ENCODE data around the gene SUSD3. TPM values are rescaled to one million over a fixed set of nuclear protein-coding genes. Genes with fewer than 3 reads are reported as not detected.

Gene SUSD3
- total and polyA plus RNA-seq, 2 of the 4 experiments (the other 2 are of a cell fraction), result 0.54 to 1.5 TPM

- Histone ChIP-seq H3K9me3 (ENCODE audit: control insufficient read depth, insufficient read depth, low read length) (no peaks in the 10 kb centered on the region), H3K27me3 (ENCODE audit: control insufficient read depth, insufficient read depth, low read length) (no peaks in the 10 kb centered on the region), H3K4ac (ENCODE audit: low read depth, low read length) (no peak overlapping the region), H2AK5ac (ENCODE audit: low read depth, low read length) (0 out of 2 replicates have a peak overlapping the region, but pooled peaks have one; percentile 14), H4K91ac (ENCODE audit: insufficient read depth, low read depth, low read length) (no peak overlapping the region), H3K27ac (ENCODE audit: insufficient read depth, low read length) (no peak overlapping the region), H3K9me1 (ENCODE audit: insufficient read depth, low read length) (no peaks in the 10 kb centered on the region; the same call in 1 of the 2 replicates), H3K4me2 (ENCODE audit: low read depth, low read length) (no peak overlapping the region), H2BK15ac (ENCODE audit: low read depth, low read length) (no peak overlapping the region), H3K9ac (ENCODE audit: low read depth, low read length) (no peak overlapping the region), H3K36me3 (ENCODE audit: control insufficient read depth, insufficient read depth, low read length) (peaks cover 27% of the 10 kb centered on the region), H3K23ac (ENCODE audit: low read depth, low read length) (no peak overlapping the region), H4K8ac (ENCODE audit: low read depth in 2 of 2, low read length in 2 of 2) (no peak overlapping the region), H2BK120ac (ENCODE audit: low read depth, low read length) (no peak overlapping the region), H3K79me1 (ENCODE audit: low read depth in 1 of 2, low read length in 2 of 2) (peaks cover 15 to 25% of the 10 kb centered on the region in 2 experiments), H3K18ac (ENCODE audit: low read depth, low read length) (no peak overlapping the region), H2BK5ac (ENCODE audit: low read depth, low read length, poor library complexity, severe bottlenecking) (no peak overlapping the region), H4K5ac (ENCODE audit: low read depth, low read length) (no peak overlapping the region), H2BK20ac (ENCODE audit: low read depth, low read length) (no peak overlapping the region), H3K14ac (replicated peaks; ENCODE audit: low read depth, low read length) (no peak overlapping the region), H3K56ac (ENCODE audit: extremely low read depth, insufficient read depth, low read length) (no peak overlapping the region), H2AFZ (replicated peaks; ENCODE audit: low read length, poor library complexity) (no peak overlapping the region), H2AK9ac (replicated peaks; ENCODE audit: low read depth, low read length, poor library complexity) (peak overlapping the region; percentile 26), H3K4me3 (ENCODE audit: insufficient read depth, low read depth, low read length) (no peak overlapping the region), H4K20me1 (ENCODE audit: insufficient read depth, low read length) (peaks cover 23% of the 10 kb centered on the region; the same call in 1 of the 2 replicates), H3K4me1 (ENCODE audit: control insufficient read depth, insufficient read depth, low read length) (no peaks in the 10 kb centered on the region)
- dilution Hi-C loops (cut with HindIII; ENCODE audit: low sequenced_read_pairs, unreplicated experiment) (no loop called here), in situ Hi-C loops (cut with MboI; ENCODE audit: low sequenced_read_pairs) (loop anchor here (25.0 kb wide), 1 partner anchor 454 kb away; no protein-coding TSS in a partner anchor), intact Hi-C loops (cut with micrococcal nuclease) (loop anchor here (1.0 to 5.0 kb wide), 5 partner anchors 44 to 197 kb away; no protein-coding TSS in a partner anchor)
- BruUV-seq (replicated peaks), result no TSS peak
- CTCF ChIA-PET, result interaction anchor here (0.6 to 1.6 kb wide), 12 partner anchors 10 to 323 kb away, joined by 3 to 9 read pairs (median 3); partner anchors contain the start of genes CARD19 and NINJ1
- DNase-seq (no peak), ATAC-seq (ENCODE audit: low read depth) (no peak)
- POLR2A ChIA-PET (ENCODE audit: unreplicated experiment), result no interaction called here
- 95% methylated on average over 5 of the region's 15 CpGs; no CpG with 5 or more reads in 1 of the 2 experiments for WGBS, 2 experiments (ENCODE audit: extremely low coverage in 2 of 2, insufficient read length in 1 of 2)
- TF ChIP-seq CEBPB (IDR thresholded peaks at IDR 0.05; ENCODE audit: low read depth, low read length), result no peak
- TF ChIP-seq RAD21 (IDR thresholded peaks at IDR 0.05; ENCODE audit: low read length), result no peak
- TF ChIP-seq MAZ (IDR thresholded peaks at IDR 0.05; ENCODE audit: borderline replicate concordance, low read depth, low read length), result no peak
- no peak for TF ChIP-seq MAFK (IDR thresholded peaks at IDR 0.05; ENCODE audit: low read depth, low read length)
- TF ChIP-seq ELK1 (IDR thresholded peaks at IDR 0.05; ENCODE audit: borderline replicate concordance, low read depth, low read length), result no peak
- no peak for TF ChIP-seq SMC3 (IDR thresholded peaks at IDR 0.05; ENCODE audit: low read depth, low read length)
- no peak for TF ChIP-seq RFX5 (IDR thresholded peaks at IDR 0.05; ENCODE audit: low read depth, low read length)
- TF ChIP-seq POLR2A (IDR thresholded peaks at IDR 0.05; ENCODE audit: low read depth, low read length), result no peak
- TF ChIP-seq BHLHE40 (IDR thresholded peaks at IDR 0.05; ENCODE audit: low read depth, low read length), result no peak
- no peak for TF ChIP-seq NFE2L2 (IDR thresholded peaks at IDR 0.05; ENCODE audit: low read depth, low read length)
- no peak for TF ChIP-seq MXI1 (IDR thresholded peaks at IDR 0.05; ENCODE audit: borderline replicate concordance, low read depth, low read length)
- TF ChIP-seq USF2 (IDR thresholded peaks at IDR 0.05; ENCODE audit: low read depth, low read length), result no peak
- TF ChIP-seq CHD1 (IDR thresholded peaks at IDR 0.05; ENCODE audit: low read depth, low read length), result no peak
- no peak for TF ChIP-seq CTCF (conservative IDR thresholded peaks at IDR 0.05; ENCODE audit: low read depth, low read length)
These were observed 50.0 kb downstream of the SUSD3 start for GRCh38 chr9:93108291-93109041.
